A673 (cell line): ENCODE results near the gene NFIC. TPM values are rescaled to one million over a fixed set of nuclear protein-coding genes. Genes with fewer than 3 reads are reported as not detected.

Experiments used
- Bru-seq: library from RNA; stranded (reverse); fragments of 400-500 nt; gene quantifications from one replicate; lab custom pipeline; 2021; lab: Mats Ljungman, UMichigan
- BruChase-seq, 2 experiments: library from RNA; stranded (reverse); fragments of 400-500 nt; gene quantifications; one replicate each; lab custom pipeline; 2021; lab: Mats Ljungman, UMichigan
- BruUV-seq: library from RNA; stranded (reverse); fragments of 400-500 nt; replicated peaks from 2 replicates; lab custom pipeline; 2021; lab: Mats Ljungman, UMichigan
- CTCF ChIA-PET: fragments of 300-600 bp; sonication (Branson Sonifier 250); formaldehyde crosslinking; loops from one replicate; lab custom pipeline; 2022; ENCODE audit warnings: antibody characterized with exemption; lab: Charles Lee
- POLR2A ChIA-PET: fragments of 300-600 bp; sonication (Branson Sonifier 250); formaldehyde crosslinking; loops from one replicate; lab custom pipeline; 2022; ENCODE audit warnings: antibody characterized with exemption; ENCODE audit not compliant: low non-redundant PET; lab: Charles Lee
- DNase-seq: peaks from one replicate; pipeline ENCODE4 v3.0.0-alpha.2; 2015; ENCODE audit warnings: low spot score
- H3K27ac ChIP-seq: fragments of 200-600 bp; sonication (generic); 2 replicates; pipeline ENCODE4 v1.5.1; 2016; ENCODE audit warnings: mixed run types, low read depth, mild to moderate bottlenecking, mixed read lengths, antibody characterized with exemption, low read length; ENCODE audit not compliant: poor library complexity, severe bottlenecking
- H3K27me3 ChIP-seq: fragments of 200-600 bp; sonication (generic); replicated peaks from 2 replicates; pipeline ENCODE4 v1.6.1; 2017; ENCODE audit warnings: mixed run types, low read depth, mild to moderate bottlenecking, mixed read lengths, antibody characterized with exemption, low read length; ENCODE audit not compliant: insufficient read depth, poor library complexity
- H3K36me3 ChIP-seq: fragments of 200-600 bp; sonication (generic); 2 replicates; pipeline ENCODE4 v1.6.1; 2016; ENCODE audit warnings: mixed run types, mild to moderate bottlenecking, mixed read lengths, antibody characterized with exemption, low read length; ENCODE audit not compliant: insufficient read depth, poor library complexity, severe bottlenecking
- H3K4me1 ChIP-seq: fragments of 200-600 bp; sonication (generic); 2 replicates; pipeline ENCODE4 v1.6.1; 2017; ENCODE audit warnings: mixed run types, mild to moderate bottlenecking, mixed read lengths, antibody characterized with exemption, low read length; ENCODE audit not compliant: insufficient read depth, poor library complexity, severe bottlenecking
- H3K4me3 ChIP-seq: fragments of 200-600 bp; sonication (generic); 2 replicates; pipeline ENCODE4 v1.5.1; 2016; ENCODE audit warnings: low read depth, mixed run types, mild to moderate bottlenecking, mixed read lengths, low read length; ENCODE audit not compliant: poor library complexity, severe bottlenecking
- H3K9me3 ChIP-seq: fragments of 200-600 bp; sonication (generic); 2 replicates; pipeline ENCODE4 v1.6.1; 2016; ENCODE audit warnings: mixed run types, low read depth, mild to moderate bottlenecking, mixed read lengths, antibody characterized with exemption, low read length; ENCODE audit not compliant: poor library complexity, severe bottlenecking
- CTCF ChIP-seq: fragments of 300-800, 200-600 bp; sonication (generic); conservative IDR thresholded peaks from 2 replicates; pipeline ENCODE4 v1.5.1; 2017; ENCODE audit warnings: low read depth, mild to moderate bottlenecking, antibody characterized with exemption, low read length, moderate library complexity, mixed read lengths
- EZH2 ChIP-seq: fragments of 200-600 bp; sonication (generic); IDR thresholded peaks from 2 replicates; pipeline ENCODE4 v1.6.1; 2017; ENCODE audit warnings: borderline replicate concordance, low read depth, mild to moderate bottlenecking, mixed read lengths, antibody characterized with exemption, low read length; ENCODE audit not compliant: poor library complexity, severe bottlenecking
- intact Hi-C: fragments of 100-400 bp; cut with micrococcal nuclease; formaldehyde crosslinking; loops from one replicate; pipeline ENCODE4 v1.10.0; 2022; ENCODE audit not compliant: unreplicated experiment
- long read RNA-seq: library from polyadenylated mRNA; stranded (forward); transcript quantifications from one replicate; pipeline ENCODE4 v2.0.0, GENCODE V29; 2022
- total RNA-seq: library from RNA; stranded (reverse); gene quantifications from 2 replicates; pipeline ENCODE4 v1.2.3, GENCODE V29; 2021

The NFIC gene
- total RNA-seq (112 and 122 TPM in 2 replicates), Bru-seq, nascent RNA (percentile 62 among the genes with signal in this experiment), BruChase-seq, experiment 1, labeled RNA remaining after a 2-hour chase (percentile 66 among the genes with signal in this experiment), BruChase-seq, experiment 2, labeled RNA remaining after a 6-hour chase (percentile 83 among the genes with signal in this experiment)
- long read RNA-seq, partial matches to known transcripts: 1 of 20 reads
- long read RNA-seq, other reads (novel, unspliced or antisense): 19 of 20 reads

- H3K36me3 ChIP-seq: peaks cover 4% of the 10 kb centered on the region
- intact Hi-C loops: loop anchor here (5.0 kb wide), 1 partner anchor 61 kb away; no protein-coding TSS in a partner anchor
- peak within 1 kb of the TSS; percentile 78 for H3K4me3 ChIP-seq
- TF ChIP-seq CTCF: no peak
- no peak for TF ChIP-seq EZH2
- peaks cover 54% of the 10 kb centered on the region for H3K4me1 ChIP-seq
- CTCF ChIA-PET: no interaction called here
- H3K27ac ChIP-seq: peak within 1 kb of the TSS; percentile 96
- H3K27me3 ChIP-seq: no peaks in the 10 kb centered on the region
- peak; percentile 89 for DNase-seq
- TSS peak; percentile 29 for BruUV-seq
- POLR2A ChIA-PET: interaction anchor here (0.6 kb wide), 1 partner anchor 32 kb away, joined by 8 read pairs; no protein-coding TSS in a partner anchor
- no peaks in the 10 kb centered on the region for H3K9me3 ChIP-seq
These were observed at the start of gene NFIC for GRCh38 chr19:3365836-3366752. Gene NFIC, plus strand, starts transcription at chr19:3366583. Its CDS starts 54 bp downstream, at chr19:3366637.

DNA sequence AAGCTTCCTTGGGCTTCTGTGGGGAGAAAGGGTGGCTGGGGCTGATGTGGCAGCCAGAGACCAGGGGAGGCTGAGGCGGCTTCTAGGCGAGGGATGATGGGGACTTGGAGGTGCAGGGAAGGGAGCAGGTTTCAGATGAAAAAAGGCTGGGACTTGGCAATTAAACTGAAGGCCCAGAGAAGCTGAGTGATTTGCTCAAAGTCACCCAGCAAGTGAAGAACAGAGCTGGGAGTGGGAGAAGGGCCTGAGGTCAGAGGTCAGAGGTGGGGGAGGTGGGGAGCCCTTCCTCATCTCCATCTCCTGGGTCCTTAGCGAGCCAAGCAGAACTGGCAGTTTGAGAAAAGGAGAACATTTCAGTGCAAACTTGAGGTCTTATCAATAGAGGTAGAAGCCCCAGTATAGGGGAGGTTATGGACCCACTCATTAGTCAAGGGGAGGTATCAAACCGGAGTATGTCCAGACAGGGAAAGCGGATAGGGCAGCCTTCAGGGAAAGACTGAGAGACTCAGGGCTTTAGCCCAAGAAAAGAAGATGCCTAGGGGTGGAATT, 49.6 kb upstream of the NFIC start:
- Histone ChIP-seq H3K4me1 (peaks cover 6% of the 10 kb centered on the region), H3K27me3 (peaks cover 19% of the 10 kb centered on the region), H3K9me3 (no peaks in the 10 kb centered on the region), H3K27ac (no peak overlapping the region), H3K36me3 (no peaks in the 10 kb centered on the region), H3K4me3 (no peak overlapping the region)
- intact Hi-C loops: no loop called here
- no peak for DNase-seq
- BruUV-seq: no TSS peak
- no peak for TF ChIP-seq CTCF
- no peak for TF ChIP-seq EZH2
- ChIA-PET CTCF (interaction anchor here (1.9 kb wide), 1 partner anchor 12 kb away, joined by 5 read pairs; no protein-coding TSS in a partner anchor), POLR2A (no interaction called here)

- no peaks in the 10 kb centered on the region for H3K9me3 ChIP-seq
- intact Hi-C loops: no loop called here
- no TSS peak for BruUV-seq
- TF ChIP-seq CTCF (no peak), EZH2 (no peak)
- ChIA-PET POLR2A (no interaction called here), CTCF (no interaction called here)
- DNase-seq: peak; percentile 44
- no peaks in the 10 kb centered on the region for H3K36me3 ChIP-seq
- H3K27ac ChIP-seq: no peak overlapping the region
- peaks cover 19% of the 10 kb centered on the region for H3K27me3 ChIP-seq
- H3K4me3 ChIP-seq: no peak overlapping the region
- H3K4me1 ChIP-seq: peaks cover 6% of the 10 kb centered on the region
These were observed 46.6 kb upstream of the NFIC start for GRCh38 chr19:3319643-3320353.
